D721Med (cell line): ENCODE data around the gene GLCCI1.
"Not testable (repeated sequence)": the region's sequence is repeated elsewhere in the genome, so short reads cannot be mapped to it uniquely, and the experiment has no call there.

Experiments
- DNase-seq: peaks from one replicate; pipeline ENCODE4 v3.0.0; 2011; ENCODE audit warnings: low spot score; ENCODE audit not compliant: insufficient read length
- FAIRE-seq: peaks from 2 replicates; lab custom pipeline; 2011; peaks lifted over from hg19 to GRCh38; lab: Jason Lieb, UNC
- TF ChIP-seq, protein P1 (sequence below): IDR thresholded peaks from 2 replicates; pipeline ENCODE4 v1.5.1; 2012; ENCODE audit warnings: mild to moderate bottlenecking, control low read depth; ENCODE audit not compliant: insufficient read depth; ENCODE audit errors: missing control alignments

GLCCI1 gene

DNA sequence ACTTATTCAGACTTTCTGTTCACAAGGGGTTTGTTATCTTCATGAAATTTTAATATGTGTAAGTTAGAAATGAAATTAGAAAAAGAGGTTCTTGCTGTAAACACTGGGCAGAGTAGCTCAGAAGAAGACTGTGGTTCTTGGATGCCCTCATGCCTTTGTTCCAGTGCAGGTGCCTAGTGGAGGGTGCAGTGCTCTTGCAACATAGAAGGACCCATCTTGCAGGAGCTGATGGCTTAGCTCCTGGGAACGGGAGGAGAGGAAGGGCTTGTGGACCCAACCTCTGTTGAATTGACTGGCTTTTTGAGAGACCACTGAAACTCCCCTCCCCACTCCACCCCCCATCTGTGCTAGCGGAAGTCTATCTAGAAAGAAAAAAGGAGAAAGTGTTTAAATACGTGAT lies 116.8 kb downstream of the GLCCI1 start:
- TF ChIP-seq, protein P1, sequence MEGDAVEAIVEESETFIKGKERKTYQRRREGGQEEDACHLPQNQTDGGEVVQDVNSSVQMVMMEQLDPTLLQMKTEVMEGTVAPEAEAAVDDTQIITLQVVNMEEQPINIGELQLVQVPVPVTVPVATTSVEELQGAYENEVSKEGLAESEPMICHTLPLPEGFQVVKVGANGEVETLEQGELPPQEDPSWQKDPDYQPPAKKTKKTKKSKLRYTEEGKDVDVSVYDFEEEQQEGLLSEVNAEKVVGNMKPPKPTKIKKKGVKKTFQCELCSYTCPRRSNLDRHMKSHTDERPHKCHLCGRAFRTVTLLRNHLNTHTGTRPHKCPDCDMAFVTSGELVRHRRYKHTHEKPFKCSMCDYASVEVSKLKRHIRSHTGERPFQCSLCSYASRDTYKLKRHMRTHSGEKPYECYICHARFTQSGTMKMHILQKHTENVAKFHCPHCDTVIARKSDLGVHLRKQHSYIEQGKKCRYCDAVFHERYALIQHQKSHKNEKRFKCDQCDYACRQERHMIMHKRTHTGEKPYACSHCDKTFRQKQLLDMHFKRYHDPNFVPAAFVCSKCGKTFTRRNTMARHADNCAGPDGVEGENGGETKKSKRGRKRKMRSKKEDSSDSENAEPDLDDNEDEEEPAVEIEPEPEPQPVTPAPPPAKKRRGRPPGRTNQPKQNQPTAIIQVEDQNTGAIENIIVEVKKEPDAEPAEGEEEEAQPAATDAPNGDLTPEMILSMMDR, result no peak
- FAIRE-seq, result no peak
- no peak for DNase-seq

DNA sequence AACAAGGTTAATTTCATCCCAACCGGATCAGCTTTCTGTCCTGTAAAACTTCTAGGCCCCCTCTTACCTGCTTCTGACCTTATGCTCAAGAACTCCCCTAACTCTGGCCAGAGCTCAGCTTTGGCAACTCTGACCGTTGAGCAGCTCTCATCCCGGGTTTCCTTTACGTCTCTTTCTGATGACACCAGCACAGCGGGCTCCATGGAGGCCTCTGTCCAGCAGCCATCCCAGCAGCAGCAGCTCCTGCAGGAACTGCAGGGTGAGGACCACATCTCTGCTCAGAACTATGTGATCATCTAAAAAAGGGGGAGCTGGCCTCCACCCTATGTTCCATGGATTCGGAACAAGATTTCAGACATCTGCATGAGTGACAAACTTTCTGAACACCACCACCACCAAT lies 117.6 kb downstream of the GLCCI1 start:
- TF ChIP-seq, protein P1, result no peak
- FAIRE-seq, result no peak
- DNase-seq, result no peak

DNA sequence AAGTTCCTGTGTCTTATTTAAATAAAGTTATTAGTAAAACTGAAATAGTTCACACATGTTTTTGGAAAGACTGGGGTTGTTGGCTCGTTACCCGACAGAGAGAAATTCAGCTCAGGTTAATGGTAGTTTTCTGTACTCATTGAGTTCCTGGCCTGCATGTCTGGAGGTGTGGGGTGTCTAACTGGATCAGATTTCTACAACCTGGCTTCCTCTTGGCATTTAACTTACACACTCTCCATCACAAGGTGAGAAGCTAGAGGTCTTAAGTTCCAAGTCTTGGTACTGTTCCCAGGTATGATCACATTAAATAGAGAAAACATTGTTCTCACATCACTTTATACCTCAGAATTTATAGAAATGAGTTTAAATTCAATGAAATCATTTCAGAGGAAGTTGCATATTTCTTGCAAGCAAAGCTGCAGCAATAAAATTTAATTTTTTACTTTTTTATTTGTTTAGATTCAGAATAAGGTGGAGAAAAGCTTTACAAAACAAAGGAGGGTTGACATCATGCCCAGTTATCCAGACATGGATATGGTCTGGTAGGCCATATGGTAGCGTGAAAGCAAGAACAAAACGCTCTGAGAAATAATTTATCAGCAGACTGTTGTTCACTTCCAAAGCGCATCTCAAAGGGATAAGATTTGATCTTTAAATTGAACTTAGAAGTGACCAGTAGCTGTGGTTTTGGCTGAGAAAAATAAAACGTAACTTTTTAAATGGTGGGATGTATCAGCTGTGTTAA lies 120.6 kb downstream of the GLCCI1 start:
- DNase-seq (no peak), FAIRE-seq (no peak)
- TF ChIP-seq, protein P1, result no peak

DNA sequence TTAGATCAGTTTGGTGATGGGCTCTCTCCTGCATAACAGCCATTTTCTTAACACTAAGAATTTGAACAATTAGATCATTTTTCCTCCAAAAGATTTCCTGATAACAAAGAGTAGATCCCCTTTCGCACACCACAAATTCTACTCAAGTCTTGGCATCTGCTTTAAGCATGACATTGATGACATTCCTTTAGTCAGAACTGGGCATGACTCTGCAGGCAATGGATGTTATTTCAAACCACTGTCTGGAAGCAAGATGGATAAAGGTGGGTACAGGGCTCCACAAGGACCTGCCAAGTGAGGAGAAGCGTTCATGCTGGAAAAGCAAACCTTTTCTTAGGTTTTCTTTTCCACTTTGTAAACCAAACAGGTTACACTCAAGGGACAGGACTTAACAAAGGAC lies 123.5 kb downstream of the GLCCI1 start:
- FAIRE-seq (no peak), DNase-seq (no peak)
- TF ChIP-seq, protein P1, result no peak

DNA sequence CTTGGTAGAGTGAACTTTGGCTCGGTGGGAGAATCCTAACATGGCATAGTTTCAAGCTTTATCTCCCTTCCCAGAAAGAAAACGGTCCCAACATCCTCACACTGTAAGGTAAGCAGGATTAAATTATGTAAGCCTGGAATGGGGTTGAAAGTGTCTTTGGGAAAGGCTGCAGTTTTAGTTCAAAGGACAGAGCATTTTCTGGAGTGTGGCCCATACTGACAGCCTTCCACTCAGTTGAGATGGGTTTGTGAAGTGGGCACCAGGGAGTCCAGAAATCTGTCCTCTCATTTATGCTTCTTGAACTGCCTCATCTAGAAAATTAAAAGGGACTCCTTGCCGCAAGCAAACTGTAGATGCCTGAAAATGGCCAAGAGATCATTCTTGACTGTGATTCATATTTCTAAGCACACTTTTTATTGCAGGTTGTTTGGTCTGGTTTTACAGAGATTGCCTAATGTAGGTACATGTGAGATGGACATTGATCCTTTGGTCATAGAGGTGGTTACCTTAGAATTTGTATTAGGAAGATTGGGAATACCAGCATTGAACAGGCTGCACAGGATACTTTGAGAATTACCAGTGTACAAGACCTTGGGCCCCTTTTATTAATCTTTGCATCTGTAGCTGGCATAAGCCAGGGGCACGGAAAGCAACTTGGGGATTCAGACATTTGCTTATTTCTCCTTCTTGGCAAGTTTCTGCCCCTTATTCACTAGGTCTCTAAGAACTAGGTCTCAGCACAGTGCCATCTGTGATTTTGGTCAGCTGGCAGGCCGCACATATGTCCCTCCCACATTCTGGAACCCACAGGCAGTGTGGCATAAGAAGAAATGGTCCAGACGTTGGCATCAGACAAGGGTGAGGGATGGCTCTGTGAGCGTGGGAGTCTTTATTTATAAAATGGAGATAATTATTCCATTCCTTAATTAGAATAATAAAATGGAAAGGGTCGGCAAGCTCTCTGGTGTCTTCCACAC lies 125.9 kb downstream of the GLCCI1 start:
- TF ChIP-seq, protein P1, result no peak
- FAIRE-seq (no peak), DNase-seq (no peak)

DNA sequence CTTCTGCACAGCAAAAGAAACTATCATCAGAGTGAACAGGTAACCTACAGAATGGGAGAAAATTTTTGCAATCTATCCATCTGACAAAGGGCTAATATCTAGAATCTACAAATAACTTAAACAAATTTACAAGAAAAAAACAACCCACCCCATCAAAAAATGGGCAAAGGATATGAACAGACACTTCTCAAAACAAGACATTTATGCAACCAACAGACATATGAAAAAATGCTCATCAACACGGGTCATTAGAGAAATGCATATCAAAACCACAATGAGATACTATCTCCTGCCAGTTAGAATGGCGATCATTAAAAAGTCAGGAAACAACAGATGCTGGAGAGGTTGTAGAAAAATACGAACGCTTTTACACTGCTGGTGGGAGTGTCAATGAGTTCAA lies 132.7 kb downstream of the GLCCI1 start:
- not testable (repeated sequence) for FAIRE-seq, DNase-seq

DNA sequence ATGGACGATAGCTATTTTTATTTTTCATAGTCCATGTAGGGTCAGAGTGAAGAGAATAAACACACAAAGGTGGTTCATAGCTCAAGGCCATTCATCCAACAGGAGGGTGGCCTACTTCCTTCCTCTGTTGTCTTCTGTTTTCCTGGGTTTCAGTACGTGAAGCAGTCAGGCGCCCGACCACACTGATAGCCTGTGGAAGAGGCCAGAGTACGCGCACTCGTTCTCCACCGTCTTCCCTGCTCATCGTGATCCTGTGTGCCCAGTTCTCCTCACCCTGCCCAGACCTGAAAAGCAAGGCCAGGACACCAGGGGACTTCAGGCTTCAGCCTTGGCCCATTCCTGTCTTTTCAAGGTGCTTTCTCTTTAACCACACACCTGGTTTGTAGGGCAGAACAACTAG lies 134.7 kb downstream of the GLCCI1 start:
- no peak for DNase-seq
- no peak for FAIRE-seq

More for the DNA sequence above, 134.7 kb downstream of the GLCCI1 start:
- TF ChIP-seq, protein P1, result no peak
